Colonic mucosa (tissue), 4 donors: ENCODE data around the gene KLHDC1. TPM values are rescaled to one million over a fixed set of nuclear protein-coding genes. Genes with fewer than 3 reads are reported as not detected.

Source experiments
- DNase-seq: peaks from one replicate; pipeline ENCODE4 v3.0.0-alpha.2; 2020
- H3K27ac ChIP-seq: fragments of 200-600 bp; one replicate; pipeline ENCODE4 v1.8.0; 2021
- H3K27me3 ChIP-seq: fragments of 200-600 bp; one replicate; pipeline ENCODE4 v1.8.0; 2021
- H3K36me3 ChIP-seq: fragments of 200-600 bp; one replicate; pipeline ENCODE4 v1.8.0; 2021
- H3K4me1 ChIP-seq: fragments of 200-600 bp; one replicate; pipeline ENCODE4 v1.8.0; 2021; ENCODE audit warnings: mild to moderate bottlenecking
- H3K4me3 ChIP-seq: fragments of 200-600 bp; one replicate; pipeline ENCODE4 v1.8.0; 2021
- H3K9ac ChIP-seq, 2 donors: one replicate each; pipeline ENCODE4 v1.7.0; 2013; ENCODE audit warnings: control low read depth in 2 of 2, low read depth in 2 of 2, low read length in 2 of 2
- H3K9me3 ChIP-seq: fragments of 200-600 bp; one replicate; pipeline ENCODE4 v1.8.0; 2021
- intact Hi-C: fragments of 100-400 bp; cut with DNase I; formaldehyde crosslinking; loops from one replicate; pipeline ENCODE4 v1.14.1; 2022
- total RNA-seq, 2 donors: library from RNA; stranded (reverse); fragmentation: NEBNext Ultra II Directional in 1 of 2; extraction: Animal tissue kit (Norgen Biotek cat#: 25700) in 1 of 2; gene quantifications; one replicate each; pipeline ENCODE4 v1.2.1, GENCODE V29; 2021
- TF ChIP-seq, protein P1 (sequence below): fragments of 200-600 bp; IDR thresholded peaks from one replicate; pipeline ENCODE4 v1.8.0; 2022; ENCODE audit warnings: antibody characterized with exemption, mild to moderate bottlenecking
- donor health status: healthy.
- donor health status: DM: no; HTN: no; CAD: no.
- donor health status: DM: no; HTN: no; CAD: no.

Gene KLHDC1
- total RNA-seq, 2 donors from 2014 or later, result 0.94 to 2.5 TPM

DNA sequence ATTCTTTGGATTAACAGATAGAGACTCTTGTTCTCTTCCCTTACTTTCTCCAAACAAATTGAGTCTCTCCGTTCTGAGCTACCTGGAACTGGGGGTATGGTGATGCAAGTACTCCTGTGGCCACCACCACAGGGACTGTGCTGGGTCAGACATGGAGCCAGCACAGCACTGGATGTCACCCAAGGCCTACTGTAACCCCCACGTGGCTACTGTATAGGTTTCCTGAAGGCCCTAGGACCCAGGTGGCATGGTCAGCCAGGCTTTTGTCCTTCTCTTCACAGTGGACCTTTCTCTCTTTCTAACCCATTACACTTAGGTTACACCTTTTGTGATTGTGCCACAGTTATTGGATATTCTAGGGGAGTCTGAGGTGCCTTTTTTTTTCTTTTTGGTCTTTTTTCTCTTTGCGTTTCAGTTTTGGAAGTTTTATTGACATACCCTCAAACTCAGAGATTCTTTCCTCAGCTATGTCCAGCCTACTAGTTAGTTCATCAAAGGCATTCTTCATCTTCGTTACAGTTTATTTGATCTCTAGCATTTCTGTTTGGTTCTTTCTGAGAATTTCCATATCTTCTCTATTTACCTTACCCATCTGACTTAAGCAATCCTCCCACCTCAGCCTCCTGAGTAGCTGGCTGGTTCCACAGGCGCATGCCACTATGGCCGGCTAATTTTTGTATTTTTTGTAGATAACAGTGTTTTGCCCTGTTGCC lies 69.1 kb downstream of the KLHDC1 start:
- TF ChIP-seq, protein P1, sequence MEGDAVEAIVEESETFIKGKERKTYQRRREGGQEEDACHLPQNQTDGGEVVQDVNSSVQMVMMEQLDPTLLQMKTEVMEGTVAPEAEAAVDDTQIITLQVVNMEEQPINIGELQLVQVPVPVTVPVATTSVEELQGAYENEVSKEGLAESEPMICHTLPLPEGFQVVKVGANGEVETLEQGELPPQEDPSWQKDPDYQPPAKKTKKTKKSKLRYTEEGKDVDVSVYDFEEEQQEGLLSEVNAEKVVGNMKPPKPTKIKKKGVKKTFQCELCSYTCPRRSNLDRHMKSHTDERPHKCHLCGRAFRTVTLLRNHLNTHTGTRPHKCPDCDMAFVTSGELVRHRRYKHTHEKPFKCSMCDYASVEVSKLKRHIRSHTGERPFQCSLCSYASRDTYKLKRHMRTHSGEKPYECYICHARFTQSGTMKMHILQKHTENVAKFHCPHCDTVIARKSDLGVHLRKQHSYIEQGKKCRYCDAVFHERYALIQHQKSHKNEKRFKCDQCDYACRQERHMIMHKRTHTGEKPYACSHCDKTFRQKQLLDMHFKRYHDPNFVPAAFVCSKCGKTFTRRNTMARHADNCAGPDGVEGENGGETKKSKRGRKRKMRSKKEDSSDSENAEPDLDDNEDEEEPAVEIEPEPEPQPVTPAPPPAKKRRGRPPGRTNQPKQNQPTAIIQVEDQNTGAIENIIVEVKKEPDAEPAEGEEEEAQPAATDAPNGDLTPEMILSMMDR, result no peak
- Histone ChIP-seq H3K36me3 (no peaks in the 10 kb centered on the region), H3K9me3 (no peaks in the 10 kb centered on the region), H3K4me1 (no peaks in the 10 kb centered on the region), H3K27me3 (no peaks in the 10 kb centered on the region), H3K9ac (no peak overlapping the region), H3K27ac (no peak overlapping the region), H3K4me3 (no peak overlapping the region)
- intact Hi-C loops, result no loop called here
- DNase-seq, result no peak

DNA sequence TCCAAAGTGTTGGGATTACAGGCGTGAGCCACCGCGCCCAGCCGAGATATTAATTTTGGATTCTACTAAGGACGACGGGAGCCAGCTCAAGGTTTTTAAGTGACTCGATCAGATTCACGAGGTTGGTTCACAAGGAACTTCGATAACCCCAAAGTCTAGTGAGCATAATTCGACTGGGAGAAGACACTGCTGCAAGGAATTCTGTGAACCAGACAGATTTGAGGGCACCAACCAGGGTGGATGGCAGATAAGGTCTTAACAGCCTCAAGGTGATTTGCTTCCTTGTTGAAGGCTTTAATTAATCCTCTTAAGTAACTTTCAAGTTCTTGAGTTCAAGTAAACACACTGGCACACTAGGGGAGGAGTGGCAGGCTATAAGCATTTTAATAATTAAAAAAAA lies 73.9 kb downstream of the KLHDC1 start:
- DNase-seq, result peak; percentile 31
- Histone ChIP-seq H3K36me3 (no peaks in the 10 kb centered on the region), H3K9me3 (no peaks in the 10 kb centered on the region), H3K4me1 (peaks cover 10% of the 10 kb centered on the region), H3K27ac (peak overlapping the region; percentile 97), H3K4me3 (peak overlapping the region; percentile 88), H3K9ac (peak overlapping the region; percentile 81 to 99), H3K27me3 (no peaks in the 10 kb centered on the region)
- TF ChIP-seq, protein P1, result no peak
- intact Hi-C loops, result loop anchor here (5.0 kb wide), 2 partner anchors 75 to 130 kb away; partner anchors contain the start of genes DNAAF2 and KLHDC1

DNA sequence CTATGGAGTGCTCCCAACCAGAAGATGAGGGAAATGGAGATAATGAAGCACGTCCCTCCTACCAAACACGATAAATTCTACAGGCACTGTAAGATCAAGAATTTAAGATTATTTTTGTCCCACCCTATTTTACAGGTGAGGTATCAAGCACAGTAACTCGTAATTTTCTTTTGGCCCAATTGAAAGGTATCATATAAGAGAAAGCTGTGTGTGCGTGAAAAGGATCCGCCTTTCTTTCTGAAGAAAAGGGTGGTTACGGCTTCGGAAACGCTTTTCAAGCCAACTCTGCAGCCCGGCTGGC lies 74.3 kb downstream of the KLHDC1 start:
- Histone ChIP-seq H3K9me3 (no peaks in the 10 kb centered on the region), H3K9ac (peak overlapping the region; percentile 81 to 99), H3K4me1 (peaks cover 10% of the 10 kb centered on the region), H3K27me3 (no peaks in the 10 kb centered on the region), H3K27ac (peak overlapping the region; percentile 97), H3K4me3 (peak overlapping the region; percentile 88), H3K36me3 (no peaks in the 10 kb centered on the region)
- TF ChIP-seq, protein P1, result no peak
- intact Hi-C loops, result loop anchor here (5.0 kb wide), 2 partner anchors 75 to 130 kb away; partner anchors contain the start of genes DNAAF2 and KLHDC1
- DNase-seq, result no peak

DNA sequence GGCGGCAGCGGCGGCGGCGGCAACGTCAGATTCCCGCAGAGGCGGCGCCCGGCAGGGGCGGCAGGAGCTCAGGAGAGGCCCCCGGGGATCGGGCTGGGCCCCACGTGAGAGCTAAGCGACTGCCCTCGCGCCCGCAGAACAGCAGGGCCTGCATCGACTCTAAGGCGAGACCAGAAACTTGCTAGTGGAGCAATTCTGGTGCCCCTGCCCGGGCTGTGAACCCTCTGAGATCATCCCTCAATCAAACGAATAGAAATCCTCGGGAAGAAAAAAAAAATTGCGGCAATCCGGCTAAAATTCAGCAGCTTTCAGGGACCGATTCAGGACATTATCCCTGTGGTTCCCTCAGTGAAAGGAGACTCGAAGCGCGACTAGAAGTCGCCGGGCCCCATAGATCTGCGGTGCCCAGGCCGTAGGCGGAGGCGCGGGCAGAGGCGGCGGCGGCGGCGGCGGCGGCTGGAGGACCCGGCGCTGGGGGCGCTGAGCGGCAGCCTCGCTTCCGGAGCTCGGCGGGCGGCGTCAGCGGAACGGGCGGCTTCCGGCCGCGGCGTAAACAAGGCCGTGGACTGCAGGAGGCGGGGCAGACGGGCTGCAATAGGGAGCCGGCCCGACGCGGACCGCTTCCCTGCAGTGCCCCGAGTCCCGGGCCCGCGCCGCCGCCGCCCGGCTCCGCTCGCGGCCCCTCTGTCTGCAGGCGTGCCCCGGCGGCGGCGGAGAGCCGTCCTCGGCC lies 74.8 kb downstream of the KLHDC1 start, which contains the start of gene KLHDC2:
Gene KLHDC2, plus strand, starts transcription at position 583 of the 730 bp plus-strand sequence. CDS start 316 bp downstream, outside the sequence.
- Histone ChIP-seq H3K4me3 (peak within 1 kb of the TSS; percentile 88), H3K27me3 (no peaks in the 10 kb centered on the region), H3K36me3 (no peaks in the 10 kb centered on the region), H3K9ac (peak within 1 kb of the TSS; percentile 99 to 100), H3K27ac (peak within 1 kb of the TSS; percentile 97), H3K4me1 (peaks cover 10% of the 10 kb centered on the region), H3K9me3 (no peaks in the 10 kb centered on the region)
- DNase-seq, result peak; percentile 87
- TF ChIP-seq, protein P1, result no peak
- intact Hi-C loops, result loop anchor here (5.0 kb wide), 2 partner anchors 75 to 130 kb away; partner anchors contain the start of genes DNAAF2 and KLHDC1

DNA sequence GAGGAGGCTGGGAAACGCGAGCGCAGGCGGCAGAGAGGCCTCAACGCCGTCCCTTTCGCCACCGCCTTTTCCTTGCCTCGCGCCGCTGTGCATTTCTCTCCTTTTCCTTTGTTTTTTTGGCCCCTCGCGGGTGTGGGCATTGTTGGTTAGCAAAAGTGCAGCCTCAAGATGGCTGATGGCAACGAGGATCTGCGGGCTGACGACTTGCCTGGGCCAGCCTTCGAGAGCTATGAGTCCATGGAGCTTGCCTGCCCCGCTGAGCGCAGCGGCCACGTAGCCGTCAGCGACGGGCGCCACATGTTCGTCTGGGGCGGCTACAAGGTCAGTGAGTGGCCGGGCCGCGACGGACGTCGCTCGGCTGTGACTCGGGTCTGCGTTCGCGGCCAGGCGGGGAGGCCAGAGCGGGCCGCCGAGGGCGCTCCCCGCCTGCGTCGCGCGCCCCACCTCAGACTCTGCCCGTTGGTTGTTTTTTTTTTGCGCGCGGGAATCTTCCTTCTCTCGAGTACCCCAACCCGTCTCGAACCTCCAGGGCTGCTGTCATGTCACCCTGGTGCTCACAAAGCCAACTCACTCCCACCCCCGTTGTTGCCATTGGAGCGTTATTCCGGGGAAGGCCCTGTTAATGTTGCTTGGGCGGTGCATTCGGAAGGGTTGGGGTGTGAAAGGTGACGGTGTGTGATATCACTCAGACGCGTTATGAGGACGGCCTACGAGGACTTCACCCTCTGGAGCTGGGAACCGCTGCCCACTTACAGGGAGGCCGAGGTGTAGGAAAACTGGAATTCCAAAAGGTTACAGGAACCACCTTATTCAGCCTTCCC lies 75.6 kb downstream of the KLHDC1 start:
- H3K36me3 ChIP-seq, result no peaks in the 10 kb centered on the region
- peaks cover 10% of the 10 kb centered on the region for H3K4me1 ChIP-seq
- peak overlapping the region; percentile 99 to 100 for H3K9ac ChIP-seq
- DNase-seq, result peak; percentile 87
- no peaks in the 10 kb centered on the region for H3K9me3 ChIP-seq
- H3K27ac ChIP-seq, result peak overlapping the region; percentile 97
- TF ChIP-seq, protein P1, result no peak
- H3K27me3 ChIP-seq, result no peaks in the 10 kb centered on the region
- H3K4me3 ChIP-seq, result peak overlapping the region; percentile 88
- intact Hi-C loops, result loop anchor here (5.0 kb wide), 2 partner anchors 76 to 131 kb away; partner anchors contain the start of genes DNAAF2 and KLHDC1
